ENCODE measurements around the gene NUP93.

Gene NUP93

DNA sequence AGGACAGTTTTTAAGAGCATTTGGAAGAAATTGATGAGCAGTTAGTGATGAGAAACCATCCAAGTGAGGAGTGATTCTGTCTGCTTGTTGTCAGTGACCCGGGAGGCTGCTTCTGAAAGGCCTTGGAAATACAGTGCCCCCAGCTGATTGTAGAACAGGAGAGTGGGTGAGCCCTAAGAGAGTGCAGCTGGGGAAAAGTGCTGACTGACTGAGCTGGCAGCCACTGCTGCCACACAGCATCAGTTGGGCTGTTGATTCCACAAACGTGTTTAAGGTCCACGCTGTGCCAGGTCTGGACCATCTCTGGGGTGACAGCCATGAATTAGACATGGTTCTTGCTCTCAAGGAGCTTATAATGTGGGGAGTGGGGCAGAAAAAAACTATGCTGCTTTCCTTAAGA is 18.9 kb downstream of the NUP93 start:
- CTCF ChIA-PET: no interaction called here
- POLR2A ChIA-PET: no interaction called here
- no peak for DNase-seq (ENCODE audit: extremely low spot score)
- no peak for TF ChIP-seq SUZ12 (IDR thresholded peaks at IDR 0.05)
- TF ChIP-seq LEF1 (IDR thresholded peaks at IDR 0.05; ENCODE audit: borderline replicate concordance): no peak
- no peak for TF ChIP-seq ELF4 (IDR thresholded peaks at IDR 0.05)
- no peak for TF ChIP-seq CTBP1 (IDR thresholded peaks at IDR 0.05; ENCODE audit: borderline replicate concordance)
- no peak for TF ChIP-seq BHLHE40 (IDR thresholded peaks at IDR 0.05; ENCODE audit: borderline replicate concordance)
- TF ChIP-seq NFRKB (IDR thresholded peaks at IDR 0.05): no peak
- TF ChIP-seq ARNT (IDR thresholded peaks at IDR 0.05): no peak
- no peak for TF ChIP-seq TARDBP (IDR thresholded peaks at IDR 0.05)
- TF ChIP-seq HDGF (IDR thresholded peaks at IDR 0.05; ENCODE audit: borderline replicate concordance): no peak
- no peak for TF ChIP-seq FOXM1 (IDR thresholded peaks at IDR 0.05; ENCODE audit: borderline replicate concordance)
- TF ChIP-seq, protein P1, sequence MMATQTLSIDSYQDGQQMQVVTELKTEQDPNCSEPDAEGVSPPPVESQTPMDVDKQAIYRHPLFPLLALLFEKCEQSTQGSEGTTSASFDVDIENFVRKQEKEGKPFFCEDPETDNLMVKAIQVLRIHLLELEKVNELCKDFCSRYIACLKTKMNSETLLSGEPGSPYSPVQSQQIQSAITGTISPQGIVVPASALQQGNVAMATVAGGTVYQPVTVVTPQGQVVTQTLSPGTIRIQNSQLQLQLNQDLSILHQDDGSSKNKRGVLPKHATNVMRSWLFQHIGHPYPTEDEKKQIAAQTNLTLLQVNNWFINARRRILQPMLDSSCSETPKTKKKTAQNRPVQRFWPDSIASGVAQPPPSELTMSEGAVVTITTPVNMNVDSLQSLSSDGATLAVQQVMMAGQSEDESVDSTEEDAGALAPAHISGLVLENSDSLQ (IDR thresholded peaks at IDR 0.05): no peak
- no peak for TF ChIP-seq ZNF384 (IDR thresholded peaks at IDR 0.05)

DNA sequence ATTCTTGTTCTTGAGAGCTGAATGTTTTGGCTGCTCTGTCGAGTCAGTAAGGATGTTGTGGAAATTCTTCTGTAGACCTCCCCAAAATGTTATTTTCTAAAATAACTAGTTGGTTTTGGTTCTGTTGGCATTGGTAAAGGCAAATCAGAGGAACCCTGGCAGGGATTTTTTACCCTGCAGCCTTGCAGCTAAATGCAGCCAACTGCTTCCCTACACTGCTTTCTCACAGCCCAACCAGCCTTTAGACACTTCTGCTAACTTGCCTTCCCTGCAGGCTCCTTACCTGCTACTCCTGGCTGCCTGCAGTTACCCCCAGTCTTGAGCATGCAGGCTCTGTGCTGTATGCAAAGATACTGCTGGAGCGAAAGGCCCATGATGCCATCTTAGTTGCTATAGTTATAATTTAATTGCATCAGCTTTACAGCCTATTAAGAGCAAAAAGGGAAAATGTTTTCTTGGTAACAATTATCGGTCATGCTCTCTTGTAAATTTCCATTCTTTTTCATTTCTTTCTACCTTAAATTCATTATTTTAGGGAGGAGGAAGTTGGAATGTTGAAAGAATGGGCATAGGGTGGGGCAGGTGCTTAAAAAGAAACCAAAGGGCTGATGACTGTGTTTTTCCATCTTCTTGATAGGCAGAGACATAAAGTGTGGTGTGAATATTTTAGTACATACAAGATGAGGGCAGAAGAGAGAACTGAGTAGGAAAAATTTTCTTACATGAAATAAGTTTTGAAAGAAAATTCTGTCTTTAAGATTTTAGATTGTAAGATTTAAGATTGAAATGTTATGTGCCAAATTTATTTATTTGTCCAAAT is 20.0 kb downstream of the NUP93 start:
- no peak for DNase-seq (ENCODE audit: extremely low spot score)
- CTCF ChIA-PET: no interaction called here
- TF ChIP-seq TARDBP (IDR thresholded peaks at IDR 0.05) (no peak), ARNT (IDR thresholded peaks at IDR 0.05) (no peak), ZNF384 (IDR thresholded peaks at IDR 0.05) (no peak), FOXA1 (IDR thresholded peaks at IDR 0.05) (no peak)
- POLR2A ChIA-PET: no interaction called here

DNA sequence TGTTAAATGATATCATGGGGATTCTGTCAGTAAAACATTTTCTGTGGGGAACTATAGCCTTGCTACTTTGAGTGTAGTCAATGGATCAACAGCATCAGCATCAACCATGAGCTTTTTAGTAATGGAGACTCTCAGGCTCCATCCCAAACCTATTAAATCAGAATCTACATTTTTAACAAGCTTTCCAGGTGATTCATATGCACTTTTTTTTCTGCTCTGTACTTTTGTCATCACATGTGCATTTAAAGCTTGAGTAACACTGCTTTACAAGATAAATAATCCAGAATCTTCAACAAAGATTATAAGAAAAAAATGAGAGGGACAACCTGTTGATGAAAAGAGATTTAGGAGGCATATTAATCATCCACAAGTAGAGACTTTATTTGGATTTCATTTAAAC is 23.5 kb downstream of the NUP93 start:
- TF ChIP-seq L3MBTL2 (conservative IDR thresholded peaks at IDR 0.05): no peak
- ChIA-PET POLR2A (no interaction called here), CTCF (no interaction called here)
- no peak for DNase-seq (ENCODE audit: extremely low spot score)

DNA sequence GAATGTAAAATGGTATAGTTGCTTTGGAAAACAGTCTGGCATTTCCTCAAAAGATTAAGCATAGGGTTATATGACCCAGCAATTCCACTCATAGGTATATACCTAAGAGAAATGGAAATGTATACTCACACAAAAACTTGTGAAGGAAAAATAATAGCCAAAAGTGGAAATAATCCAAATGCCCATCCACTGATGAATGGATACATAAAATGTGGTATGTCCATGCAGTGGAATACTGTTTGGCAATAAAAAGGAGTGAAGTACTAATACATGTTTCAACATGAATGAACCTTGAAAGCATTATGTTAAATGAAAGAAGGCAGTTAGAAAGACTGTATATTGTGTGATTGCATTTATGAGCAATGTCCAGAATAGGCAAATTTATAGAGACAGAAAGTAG is 25.1 kb downstream of the NUP93 start:
- no peak for DNase-seq (ENCODE audit: extremely low spot score)
- TF ChIP-seq SP1 (IDR thresholded peaks at IDR 0.05): no peak
- TF ChIP-seq L3MBTL2 (conservative IDR thresholded peaks at IDR 0.05): no peak
- TF ChIP-seq NFRKB (IDR thresholded peaks at IDR 0.05): no peak
- TF ChIP-seq BHLHE40 (IDR thresholded peaks at IDR 0.05; ENCODE audit: borderline replicate concordance): no peak
- no peak for TF ChIP-seq FOXA1 (IDR thresholded peaks at IDR 0.05)
- no peak for TF ChIP-seq LEF1 (IDR thresholded peaks at IDR 0.05; ENCODE audit: borderline replicate concordance)
- TF ChIP-seq CTBP1 (IDR thresholded peaks at IDR 0.05; ENCODE audit: borderline replicate concordance): no peak
- CTCF ChIA-PET: no interaction called here
- POLR2A ChIA-PET: no interaction called here

DNA sequence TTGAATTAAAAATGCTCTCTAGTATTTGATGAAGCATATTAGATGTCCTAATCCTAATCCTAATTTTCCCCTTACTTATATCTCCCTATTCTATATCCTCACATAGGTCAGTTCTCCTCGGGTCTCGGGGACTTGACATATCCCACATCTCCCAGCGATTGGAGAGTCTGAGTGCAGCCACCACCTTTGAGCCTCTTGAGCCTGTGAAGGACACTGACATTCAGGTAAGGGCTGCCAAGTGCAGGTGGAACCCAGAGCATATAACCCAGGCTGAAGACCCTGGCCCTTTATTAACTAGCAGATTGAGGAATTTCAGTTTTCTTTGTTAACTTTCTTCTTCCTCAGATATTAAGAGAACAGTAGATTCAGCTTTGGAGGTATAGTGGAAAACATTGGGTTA is 28.5 kb downstream of the NUP93 start:
- TF ChIP-seq FOXM1 (IDR thresholded peaks at IDR 0.05; ENCODE audit: borderline replicate concordance) (no peak), SP1 (IDR thresholded peaks at IDR 0.05) (no peak), LEF1 (IDR thresholded peaks at IDR 0.05; ENCODE audit: borderline replicate concordance) (no peak), FOXK2 (IDR thresholded peaks at IDR 0.05) (no peak), ZNF384 (IDR thresholded peaks at IDR 0.05) (no peak), TARDBP (IDR thresholded peaks at IDR 0.05) (no peak), L3MBTL2 (conservative IDR thresholded peaks at IDR 0.05) (no peak), HDGF (IDR thresholded peaks at IDR 0.05; ENCODE audit: borderline replicate concordance) (no peak), ELF4 (IDR thresholded peaks at IDR 0.05) (no peak), SUZ12 (IDR thresholded peaks at IDR 0.05) (no peak), CTBP1 (IDR thresholded peaks at IDR 0.05; ENCODE audit: borderline replicate concordance) (no peak), NFRKB (IDR thresholded peaks at IDR 0.05) (no peak), ARNT (IDR thresholded peaks at IDR 0.05) (no peak)
- TF ChIP-seq, protein P1 (IDR thresholded peaks at IDR 0.05): no peak
- CTCF ChIA-PET: no interaction called here
- POLR2A ChIA-PET: no interaction called here
- no peak for DNase-seq (ENCODE audit: extremely low spot score)

DNA sequence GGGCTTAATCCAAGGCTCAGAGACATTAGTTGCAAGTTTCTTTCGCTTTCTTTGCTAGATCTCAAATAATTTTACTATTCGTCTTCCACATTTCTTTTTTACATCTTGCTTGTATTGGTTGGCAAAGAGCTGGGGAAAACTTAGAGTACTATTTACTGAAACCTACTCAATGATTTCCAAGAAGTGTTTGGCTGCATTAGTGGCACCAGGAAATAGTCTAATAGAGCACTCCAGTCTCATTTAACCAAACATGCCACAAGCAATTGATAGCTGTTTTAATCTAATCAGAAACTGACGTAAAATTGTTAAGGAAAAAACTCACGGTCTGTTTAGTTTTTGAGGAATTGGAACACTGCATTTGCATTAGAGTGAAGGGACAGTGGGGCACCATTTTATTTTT is 29.0 kb downstream of the NUP93 start:
- CTCF ChIA-PET: interaction anchor here (0.6 kb wide), 1 partner anchor 231 kb away, joined by 3 read pairs; the partner anchor contains the start of gene NLRC5
- TF ChIP-seq LEF1 (IDR thresholded peaks at IDR 0.05; ENCODE audit: borderline replicate concordance) (no peak), FOXA1 (IDR thresholded peaks at IDR 0.05) (no peak), HDGF (IDR thresholded peaks at IDR 0.05; ENCODE audit: borderline replicate concordance) (no peak), TARDBP (IDR thresholded peaks at IDR 0.05) (no peak), FOXK2 (IDR thresholded peaks at IDR 0.05) (no peak), L3MBTL2 (conservative IDR thresholded peaks at IDR 0.05) (no peak), ELF4 (IDR thresholded peaks at IDR 0.05) (no peak), BHLHE40 (IDR thresholded peaks at IDR 0.05; ENCODE audit: borderline replicate concordance) (no peak), ARNT (IDR thresholded peaks at IDR 0.05) (no peak), ZNF384 (IDR thresholded peaks at IDR 0.05) (no peak), CTBP1 (IDR thresholded peaks at IDR 0.05; ENCODE audit: borderline replicate concordance) (no peak), SP1 (IDR thresholded peaks at IDR 0.05) (no peak), FOXM1 (IDR thresholded peaks at IDR 0.05; ENCODE audit: borderline replicate concordance) (no peak), NFRKB (IDR thresholded peaks at IDR 0.05) (no peak), SUZ12 (IDR thresholded peaks at IDR 0.05) (no peak)
- TF ChIP-seq, protein P1 (IDR thresholded peaks at IDR 0.05): no peak
- POLR2A ChIA-PET: no interaction called here
- no peak for DNase-seq (ENCODE audit: extremely low spot score)

All from HEK293T (cell line).